DMS153 treated with DMSO at 0.1 percent for 48 hours (cell line): ENCODE measurements around the gene MLLT6.

ENCODE experiments used
- DNase-seq: peaks from one replicate; lab custom pipeline; 2025; ENCODE audit not compliant: unreplicated experiment; lab: John Stamatoyannopoulos, UW

Gene MLLT6

DNA sequence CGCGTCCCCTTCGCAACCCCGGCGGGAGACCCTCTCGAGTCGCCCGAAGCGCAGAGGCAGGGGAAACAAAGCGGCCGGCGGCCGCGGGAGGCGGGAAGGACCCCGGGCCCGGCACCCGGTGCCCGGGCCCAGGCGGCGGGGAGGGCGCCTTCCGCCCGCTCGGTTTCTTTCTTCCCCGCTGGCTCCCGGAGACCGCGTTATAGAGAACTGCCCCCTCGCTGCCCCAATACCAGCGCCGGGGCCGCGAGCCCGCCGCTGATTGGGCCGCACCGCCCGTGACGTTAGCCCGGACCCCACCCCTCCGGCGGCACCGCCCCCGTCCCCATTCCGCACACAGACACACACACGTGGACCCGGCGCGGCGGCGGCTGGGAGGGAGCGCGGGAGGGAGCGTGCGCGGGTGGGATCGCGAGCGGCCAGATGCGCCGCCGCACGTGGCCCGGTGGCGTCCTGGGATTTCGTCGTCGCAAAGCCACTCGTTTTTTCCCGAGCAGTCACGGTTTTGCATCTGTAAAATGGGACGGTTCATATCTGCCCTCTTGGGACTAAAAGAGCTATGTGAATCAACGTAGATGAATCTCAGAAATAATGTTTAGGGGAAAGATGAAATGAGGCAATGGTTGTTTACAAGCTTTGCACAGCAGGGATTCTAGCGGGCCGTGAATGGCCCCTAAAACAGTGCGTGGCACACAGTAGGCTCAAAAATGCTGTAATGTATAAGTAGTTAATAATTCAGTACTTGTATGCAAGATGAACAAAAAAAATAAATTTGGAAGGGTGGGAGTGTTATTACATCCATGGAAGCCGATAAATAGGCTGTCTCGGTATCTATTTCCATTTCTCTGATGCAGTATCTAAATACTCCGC is 30.1 kb upstream of the MLLT6 start, which contains the start of gene EPOP:
Gene EPOP, minus strand, starts transcription at position 209 of the 867 bp plus-strand sequence. CDS start 462 bp downstream, outside the sequence.
- DNase-seq, result peak; percentile 56

DNA sequence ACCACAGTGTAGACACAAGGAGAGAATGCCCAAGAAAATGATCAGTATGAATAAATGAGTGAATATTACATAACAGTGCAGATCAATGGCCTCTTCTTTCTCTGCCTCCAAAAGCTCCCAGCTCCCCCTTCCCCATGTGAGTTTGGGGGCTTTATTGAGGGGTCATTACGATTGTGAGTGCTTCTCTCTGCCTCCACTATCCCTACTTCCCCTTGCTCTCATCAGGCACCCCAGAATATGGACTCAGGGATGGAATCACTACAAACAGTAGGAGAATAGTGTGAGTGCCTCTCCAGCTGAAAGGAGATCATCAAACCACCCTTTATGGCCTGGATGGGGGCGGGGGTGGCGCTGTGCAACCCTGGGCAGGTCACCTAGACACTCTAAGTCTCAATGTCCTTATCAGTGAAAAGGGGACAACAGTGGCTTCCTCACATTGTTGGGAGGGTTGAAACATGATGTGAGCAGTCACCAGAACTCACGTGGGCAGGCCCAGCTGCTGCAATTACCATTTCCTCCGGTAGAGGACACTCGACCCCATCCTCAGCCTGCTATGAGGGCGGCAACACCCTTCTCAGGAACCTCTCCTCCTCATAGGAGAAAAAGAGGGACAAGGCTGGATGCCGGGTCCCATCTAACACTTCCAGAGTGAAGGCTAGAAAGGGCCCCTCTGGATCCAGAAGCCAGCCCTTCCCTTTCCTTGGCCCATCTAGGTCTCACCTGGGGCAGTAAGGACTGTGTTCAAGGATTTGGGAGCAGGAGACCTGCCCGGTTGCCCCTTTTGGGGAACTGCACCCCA is 28.2 kb upstream of the MLLT6 start:
- DNase-seq, result peak; percentile 71

DNA sequence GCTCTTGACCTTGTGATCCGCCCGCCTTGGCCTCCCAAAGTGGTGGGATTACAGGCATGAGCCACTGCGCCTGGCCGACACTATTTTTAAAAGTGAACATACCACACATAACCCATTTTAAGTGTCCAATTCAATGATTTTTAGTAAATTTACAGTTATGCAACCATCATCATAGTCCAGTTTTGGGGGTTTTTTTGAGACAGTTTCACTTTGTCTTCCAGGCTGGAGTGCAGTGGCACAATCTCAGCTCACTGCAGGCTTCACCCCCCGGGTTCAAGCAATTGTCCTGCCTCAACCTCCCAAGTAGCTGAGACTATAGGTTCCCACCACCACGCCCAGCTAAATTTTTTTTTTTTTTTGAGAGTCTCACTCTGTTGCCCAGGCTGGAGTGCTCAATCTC is 27.3 kb upstream of the MLLT6 start:
- no peak for DNase-seq

DNA sequence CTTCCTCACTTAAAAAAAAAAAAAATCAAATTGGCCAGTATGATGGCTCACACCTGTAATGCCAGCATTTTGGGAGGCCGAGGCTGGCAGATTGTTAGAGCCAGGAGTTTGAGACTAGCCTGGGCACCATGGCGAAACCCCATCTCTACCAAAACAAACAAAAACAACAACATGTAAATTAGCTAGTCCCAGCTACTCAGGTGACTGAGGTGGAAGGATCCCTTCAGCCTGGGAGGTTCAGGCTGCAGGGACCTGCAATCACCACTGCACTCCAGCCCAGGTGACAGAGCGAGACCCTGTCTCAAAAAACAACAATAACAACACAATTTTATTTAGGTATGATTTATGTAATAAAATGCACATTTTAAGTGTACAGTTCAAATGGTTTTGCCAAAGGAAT is 24.0 kb upstream of the MLLT6 start:
- DNase-seq, result no peak

DNA sequence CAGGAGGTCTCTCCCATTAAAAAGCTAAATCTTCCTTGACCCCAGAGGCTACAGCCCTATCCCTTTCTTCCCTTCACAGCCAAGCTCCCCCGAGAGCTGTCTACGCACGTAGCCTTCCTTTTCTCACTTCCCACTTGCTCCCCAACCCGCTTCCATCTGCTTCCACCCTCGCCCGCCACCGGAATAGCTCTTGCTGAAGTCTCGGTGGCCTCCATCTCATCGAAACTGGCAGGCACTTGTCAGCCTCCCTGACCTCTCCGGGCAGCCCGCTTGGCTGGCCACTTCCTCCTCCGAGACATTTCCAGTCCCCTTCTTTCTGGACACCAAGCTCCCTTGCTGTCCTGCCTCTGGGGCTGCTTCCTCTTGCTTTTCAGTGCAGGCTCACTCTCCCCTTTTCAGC is 19.6 kb upstream of the MLLT6 start:
- no peak for DNase-seq

DNA sequence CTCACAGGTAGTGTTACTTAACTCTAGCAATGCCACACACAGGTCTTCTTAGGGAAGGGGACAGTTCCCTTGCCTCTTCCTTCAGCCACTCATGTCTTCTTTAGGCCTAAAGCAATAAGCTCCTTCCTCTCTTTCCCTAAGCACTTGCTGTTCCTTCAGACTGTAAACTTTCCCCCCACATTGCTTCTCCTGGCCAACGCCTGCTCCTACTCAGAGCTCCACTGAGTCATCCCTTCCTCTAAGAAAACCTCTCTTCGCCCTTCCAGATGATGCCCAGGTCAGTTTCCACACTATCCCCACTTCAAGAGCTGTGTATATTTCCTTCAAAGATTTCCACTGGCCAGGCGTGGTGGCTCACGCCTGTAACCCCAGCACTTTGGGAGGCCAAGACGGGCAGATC is 17.8 kb upstream of the MLLT6 start:
- DNase-seq, result no peak

DNA sequence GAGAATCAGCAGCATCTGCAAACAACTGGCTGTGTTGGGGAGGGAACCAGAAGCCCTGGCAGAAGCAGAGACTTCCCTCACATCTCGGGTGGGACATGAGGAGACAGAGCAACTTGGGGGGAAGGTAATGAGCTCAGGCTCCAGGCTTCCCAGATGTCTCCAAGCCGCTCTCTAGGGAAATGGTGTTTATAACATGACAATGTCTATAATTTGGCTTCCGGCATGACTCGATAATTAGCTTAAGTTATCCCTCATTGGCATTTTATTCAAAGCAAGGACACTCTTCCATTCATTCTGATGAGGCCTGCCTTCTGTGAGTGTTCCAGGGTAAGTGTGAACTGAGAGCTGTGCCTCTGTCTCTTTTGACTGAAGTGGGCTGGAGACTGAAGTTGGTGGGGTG is 14.7 kb upstream of the MLLT6 start:
- no peak for DNase-seq

DNA sequence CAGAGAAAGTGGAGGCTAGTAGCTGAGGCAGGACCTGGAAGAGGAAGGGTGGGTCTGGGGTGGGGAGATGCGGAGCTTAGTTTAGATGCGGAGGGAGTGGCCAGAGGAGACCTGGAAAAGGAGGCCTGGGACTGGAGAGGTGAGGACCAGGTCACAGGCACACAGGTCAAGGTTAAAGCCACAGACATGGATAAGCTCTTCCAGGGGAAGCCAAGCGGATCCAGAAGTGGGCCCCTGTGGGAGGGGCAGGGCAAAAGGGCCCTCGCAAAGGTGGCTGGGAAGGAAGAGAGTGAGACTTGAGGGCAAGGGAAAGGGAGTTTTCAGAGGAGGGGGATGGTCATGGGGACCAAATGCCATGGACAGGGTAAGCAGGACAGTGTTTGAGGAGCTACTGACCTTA is 13.9 kb upstream of the MLLT6 start:
- DNase-seq, result no peak

DNA sequence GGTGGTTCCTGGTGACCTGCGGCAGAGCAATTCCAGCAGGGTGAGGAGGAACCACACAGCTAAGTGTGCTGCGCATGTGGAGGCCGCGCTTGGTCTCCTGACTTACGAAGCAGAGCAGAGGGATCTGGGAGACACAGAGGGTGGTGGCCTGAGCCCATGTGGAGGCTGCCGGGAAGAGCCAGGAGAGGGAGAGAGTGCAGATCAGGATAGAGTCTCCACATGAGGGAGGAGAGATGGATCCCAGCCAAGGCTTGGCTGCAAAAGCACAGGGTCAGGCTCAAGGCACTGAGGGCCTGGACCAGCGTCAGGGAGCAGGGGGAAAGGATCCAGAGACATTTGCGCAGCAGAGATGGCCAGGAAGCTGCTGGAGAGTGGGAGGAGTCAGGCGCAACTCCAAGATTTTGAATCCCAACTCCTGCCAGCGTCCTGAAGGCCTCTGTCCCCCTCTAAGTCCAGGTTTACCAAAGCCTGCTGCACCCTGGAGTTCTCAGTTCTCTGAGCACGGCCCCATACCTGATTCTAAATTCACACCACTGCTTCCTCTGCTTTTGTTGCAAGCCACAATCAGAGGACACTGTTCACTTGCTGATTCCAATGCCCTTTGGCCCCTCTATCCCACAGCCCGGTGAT is 11.3 kb upstream of the MLLT6 start:
- DNase-seq, result no peak

DNA sequence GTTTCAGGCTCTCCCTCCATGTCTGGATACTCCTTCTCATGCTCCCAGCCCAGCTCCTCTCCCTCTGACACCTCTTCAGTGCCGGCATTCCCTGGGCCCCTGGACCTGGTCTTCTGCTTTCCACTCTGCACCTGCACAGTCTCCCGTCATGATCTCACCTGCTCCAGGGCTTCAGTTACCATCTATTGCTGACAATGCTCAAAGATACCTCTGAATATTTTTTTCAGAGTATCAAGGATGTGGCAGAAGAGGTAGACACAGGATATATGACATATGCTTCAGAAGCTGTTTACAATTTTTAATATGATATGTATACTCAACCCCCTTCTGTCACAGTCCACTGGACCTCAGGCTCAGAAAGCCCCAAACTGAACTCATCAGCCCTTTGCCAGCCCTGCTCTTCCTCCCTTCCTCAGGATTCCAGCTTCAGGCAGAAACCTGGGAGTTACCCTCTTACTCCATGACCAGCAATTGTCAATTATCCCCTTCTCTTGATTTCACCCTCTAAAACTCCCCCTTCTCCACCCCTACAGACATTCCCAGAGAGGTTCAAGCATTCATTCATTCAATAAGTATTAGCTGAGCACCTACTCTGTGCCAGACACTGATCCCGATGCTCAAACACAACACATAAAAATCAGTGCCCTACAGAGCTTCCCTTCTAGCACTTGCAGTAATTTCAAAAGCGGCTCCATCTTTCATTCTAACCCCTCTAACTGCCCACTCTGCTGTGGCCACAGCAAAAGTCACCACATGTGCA is 7.8 kb upstream of the MLLT6 start:
- no peak for DNase-seq

DNA sequence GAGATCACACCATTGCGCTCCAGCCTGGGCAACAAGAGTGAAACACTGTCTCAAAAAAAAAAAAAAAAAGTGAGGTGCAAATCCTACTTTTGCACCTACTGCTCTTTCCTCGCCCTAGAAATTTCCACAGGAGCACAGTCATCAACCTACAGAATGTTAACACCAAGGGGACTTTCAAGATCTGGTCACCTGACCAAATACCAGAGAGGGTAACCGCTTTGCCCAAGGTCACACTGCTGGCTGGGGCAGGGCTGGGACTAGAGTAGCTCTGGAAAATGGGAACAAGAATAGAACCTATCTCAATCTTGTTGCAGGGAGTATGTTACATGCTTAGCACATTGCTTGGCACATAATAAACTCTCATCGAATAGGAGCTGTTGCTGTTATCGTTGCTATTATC is 6.3 kb upstream of the MLLT6 start:
- DNase-seq, result no peak

DNA sequence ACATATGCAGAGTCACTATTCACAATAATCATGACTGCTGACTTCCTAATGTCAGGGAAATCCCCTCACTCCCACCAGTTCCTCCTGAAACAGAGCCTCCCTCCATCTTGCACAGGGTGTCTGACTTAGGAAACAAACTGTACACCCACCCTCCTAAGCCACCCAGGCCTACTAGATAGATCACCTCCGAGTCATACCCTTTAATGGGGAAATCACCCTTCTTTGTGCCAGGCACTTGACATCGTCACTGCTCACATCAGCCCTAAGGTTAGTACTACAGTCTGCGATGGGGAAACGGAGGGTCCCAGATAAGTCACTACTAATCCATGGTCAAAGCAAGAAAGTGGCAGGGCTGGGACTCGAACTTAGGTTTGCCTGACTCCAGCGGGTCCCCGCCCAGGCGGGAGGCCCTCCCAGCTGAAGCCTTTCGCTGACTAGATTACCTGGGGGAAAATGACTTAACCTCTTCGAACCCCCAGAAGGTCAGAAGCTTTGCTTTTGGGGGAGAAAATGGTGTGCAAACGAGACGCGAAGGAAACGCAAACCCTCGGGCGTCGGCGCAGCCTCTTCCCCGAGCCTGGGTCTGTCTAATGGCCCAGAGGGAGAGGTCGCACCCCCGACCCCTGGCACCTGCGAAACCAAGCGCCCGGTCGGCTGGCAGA is 3.4 kb upstream of the MLLT6 start:
- DNase-seq, result no peak

DNA sequence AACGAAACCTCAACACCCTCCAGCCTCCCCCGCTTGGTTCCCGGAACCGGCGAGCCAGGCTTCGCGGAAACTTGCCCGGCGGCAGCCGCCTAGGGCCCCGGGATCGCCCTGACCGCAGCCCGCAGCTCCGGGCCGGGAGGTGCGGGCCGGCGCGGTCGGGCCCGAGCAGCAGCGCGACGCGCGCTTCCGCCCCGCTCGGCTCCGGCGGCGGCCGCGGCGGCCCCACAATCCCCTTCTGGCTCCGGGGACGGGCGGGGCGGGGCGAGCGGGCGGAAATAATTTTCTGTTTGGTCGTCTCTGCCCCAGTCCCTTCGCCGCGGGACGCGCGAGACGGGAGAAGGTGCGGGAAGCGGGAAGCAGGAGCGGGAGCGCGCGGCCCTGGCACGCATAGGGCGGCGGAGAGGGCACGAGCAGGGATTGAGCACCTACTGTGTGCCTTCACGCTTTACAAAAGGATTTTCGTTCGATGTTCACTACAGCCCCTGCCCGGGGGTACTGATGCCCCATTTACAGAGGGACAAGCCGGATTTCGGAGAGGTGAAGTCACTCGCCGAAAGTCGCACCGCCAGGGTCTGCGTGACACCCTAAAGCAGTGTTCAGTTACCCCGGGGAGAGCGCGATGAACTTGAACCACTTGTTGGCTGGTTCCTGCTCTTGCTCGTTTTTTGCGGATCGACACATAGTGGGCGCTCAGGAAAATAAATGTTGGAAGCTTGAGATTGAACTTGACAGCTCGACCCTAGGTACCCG is 2.7 kb upstream of the MLLT6 start:
- peak; percentile 64 for DNase-seq

DNA sequence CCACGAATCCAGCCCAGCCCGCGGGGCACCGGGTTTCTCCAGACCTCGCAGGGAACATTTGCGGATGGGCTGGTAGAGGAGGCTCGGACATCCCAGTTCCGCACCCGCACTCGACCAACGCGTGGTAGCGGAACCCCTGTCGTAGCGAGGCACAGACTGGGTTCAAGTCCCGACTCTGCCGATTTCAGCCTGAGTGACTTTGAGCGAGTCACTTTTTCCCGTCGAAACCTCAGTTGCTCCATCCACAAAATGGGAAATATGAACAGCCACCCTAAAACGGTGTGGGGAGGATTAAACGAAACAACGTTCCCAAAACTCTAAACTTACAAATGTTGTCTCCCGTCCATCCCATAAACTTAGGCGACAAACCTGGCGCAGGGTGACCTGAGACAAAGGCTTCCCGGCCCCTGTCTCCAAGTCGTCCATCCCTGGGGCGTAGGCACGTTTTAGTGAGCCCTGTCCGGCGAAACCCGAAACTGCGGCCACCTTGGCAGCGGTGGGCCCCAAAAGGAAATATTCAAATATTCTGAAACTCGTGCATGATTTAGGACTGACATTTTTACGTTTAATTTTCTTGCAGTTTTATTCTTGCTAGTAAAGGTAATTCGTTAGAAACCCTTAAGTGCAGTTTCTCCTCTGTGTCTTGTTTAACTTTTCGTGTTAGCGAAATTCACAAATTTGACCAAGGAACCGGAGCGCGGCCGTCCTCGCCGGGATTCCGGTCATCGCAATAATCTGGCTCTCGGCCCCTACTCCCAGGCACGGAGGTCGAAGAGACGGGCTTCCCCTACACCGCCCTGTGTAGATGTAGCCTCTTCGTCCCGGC is 1.9 kb upstream of the MLLT6 start:
- no peak for DNase-seq

DNA sequence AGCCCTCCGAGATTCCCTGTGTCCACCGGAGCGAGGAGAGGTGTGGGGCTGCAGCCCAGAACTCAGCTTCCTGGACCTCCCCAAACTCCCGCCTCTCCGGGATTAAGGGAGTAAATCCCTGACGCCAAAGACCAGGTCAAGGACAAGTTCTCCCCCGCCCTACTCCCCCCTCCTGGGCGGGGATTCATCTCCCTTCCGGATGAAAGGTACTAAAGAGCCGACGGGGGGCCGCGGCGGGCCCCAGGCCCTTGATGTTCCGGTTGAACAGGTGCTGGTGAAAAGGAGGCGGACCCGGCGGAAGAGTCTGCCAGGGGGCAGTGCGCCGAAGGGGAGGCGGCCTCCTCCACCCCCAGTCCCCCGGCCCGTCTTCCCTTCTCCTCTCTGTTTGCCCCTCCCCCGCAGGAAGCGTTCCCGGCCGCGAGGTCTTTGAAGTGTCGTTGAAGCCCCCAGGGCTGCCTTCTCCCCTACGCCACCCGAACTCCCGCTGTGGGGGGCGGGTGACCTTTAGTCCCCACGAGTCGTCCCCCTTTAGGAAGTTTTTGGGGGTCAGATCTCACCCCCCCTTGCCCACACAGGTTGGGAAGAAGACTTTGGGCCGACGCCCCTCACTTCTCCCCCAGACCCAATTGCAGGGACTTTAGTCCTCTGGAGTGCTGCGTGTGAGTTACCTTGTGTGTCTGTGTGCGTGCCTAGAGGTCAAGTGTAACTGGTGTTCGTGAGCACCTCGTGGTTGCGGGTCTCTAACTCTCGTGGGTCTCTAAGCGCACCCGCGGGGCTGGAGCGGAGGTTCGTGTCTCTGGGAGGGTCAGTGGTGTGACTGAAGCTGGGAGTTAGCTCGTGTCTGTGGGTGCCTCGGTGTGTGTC is 1.1 kb upstream of the MLLT6 start:
- peak; percentile 72 for DNase-seq

DNA sequence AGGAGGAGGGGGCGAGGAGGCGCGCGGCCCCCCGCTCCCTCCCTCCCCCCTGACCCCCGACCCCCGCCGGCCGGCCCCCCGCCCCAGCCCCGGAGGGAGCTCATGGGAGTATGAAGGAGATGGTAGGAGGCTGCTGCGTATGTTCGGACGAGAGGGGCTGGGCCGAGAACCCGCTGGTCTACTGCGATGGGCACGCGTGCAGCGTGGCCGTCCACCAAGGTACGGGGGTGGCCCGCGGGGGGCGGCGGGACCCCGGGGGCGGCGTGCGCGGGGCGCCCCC is 390 bp downstream of the MLLT6 start:
- no peak for DNase-seq

DNA sequence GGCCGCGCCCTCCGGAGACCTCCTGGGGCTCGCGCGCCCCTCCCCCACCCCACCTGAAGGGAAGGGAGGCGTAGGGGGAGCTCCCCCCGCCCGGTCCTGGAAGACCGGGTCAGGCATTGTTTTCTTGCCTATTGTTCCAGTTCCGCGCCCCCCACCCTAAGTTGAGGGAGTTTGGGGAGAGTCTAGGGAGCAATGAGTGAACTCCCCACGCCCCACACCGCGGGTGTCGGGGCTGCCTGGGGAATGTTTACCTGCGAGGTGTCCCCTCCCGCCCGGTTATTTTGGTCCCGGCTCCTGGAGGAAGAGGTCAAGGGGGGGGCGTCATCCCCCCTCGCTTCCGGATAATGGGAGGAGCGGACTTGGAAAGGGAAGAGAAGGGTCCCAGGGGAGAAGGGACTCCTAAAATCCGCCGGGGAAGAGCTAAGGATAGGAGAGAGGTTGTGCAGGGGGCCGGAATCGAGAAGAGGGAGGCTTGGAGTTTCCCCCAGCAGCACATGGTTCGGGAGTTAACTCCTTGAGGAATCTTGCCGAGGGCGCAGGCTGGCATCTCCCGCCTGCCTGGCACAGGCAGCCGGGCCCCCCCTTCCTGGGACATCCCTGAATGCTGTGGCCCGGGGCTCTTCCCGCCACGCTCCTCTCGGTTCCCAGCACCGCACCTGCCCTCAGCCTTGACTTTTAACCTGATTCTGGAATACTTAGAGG is 881 bp downstream of the MLLT6 start:
- DNase-seq, result peak; percentile 39
